ENCODE data around the gene ZNF613.
"Not testable (repeated sequence)": the region's sequence is repeated elsewhere in the genome, so short reads cannot be mapped to it uniquely, and the experiment has no call there.

ZNF613 gene

DNA sequence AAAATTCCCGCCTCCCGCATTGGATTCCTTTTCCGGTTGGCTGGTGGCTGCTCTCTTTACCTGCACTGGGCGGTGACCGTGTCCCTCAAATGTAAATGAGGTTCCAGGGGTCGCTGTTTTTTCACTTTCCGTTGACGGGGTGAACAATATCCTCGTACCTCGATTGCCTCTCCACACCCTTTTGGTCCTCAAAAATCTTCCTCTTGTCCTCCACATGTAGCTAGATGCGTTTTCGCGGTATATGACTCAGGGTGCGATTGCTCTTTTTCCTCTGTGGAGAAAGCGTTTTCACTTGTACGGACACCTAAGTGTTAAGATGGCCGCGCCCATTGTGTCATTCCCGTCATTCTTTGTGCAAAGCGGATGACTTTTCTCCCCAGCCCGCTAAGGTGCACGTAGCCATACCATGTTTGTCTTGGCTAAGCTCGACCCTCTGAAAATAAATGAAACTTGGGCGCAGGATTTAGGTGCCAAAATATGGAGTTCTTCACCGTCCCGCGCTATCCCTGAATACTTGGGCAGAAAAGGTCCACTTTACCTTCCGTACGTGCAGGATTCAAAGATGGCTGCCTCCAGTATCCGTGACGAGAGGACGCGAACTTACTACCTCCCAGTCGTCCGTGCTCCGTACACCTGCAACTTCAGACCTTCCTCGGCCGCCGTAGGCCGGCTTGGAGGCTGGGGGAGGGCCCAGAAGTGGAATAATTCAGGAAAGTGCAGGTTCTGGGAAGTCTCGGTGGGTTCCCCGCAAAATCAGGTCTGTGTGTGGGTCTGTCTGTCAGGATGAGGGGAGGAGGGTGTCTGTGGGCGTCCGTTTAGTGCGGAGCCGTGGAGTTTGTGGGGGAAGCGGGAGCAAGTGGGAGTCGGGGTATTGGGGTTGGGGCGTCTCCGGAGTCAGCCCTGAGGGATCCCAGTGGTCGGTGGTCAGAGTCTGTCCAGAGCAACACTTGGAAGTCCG is at the start of gene ZNF613:
ZNF613 (plus strand) TSS at position 689 of the 958 bp plus-strand sequence. CDS start 8,749 bp downstream, outside the sequence.
- DNase-seq, result peak; percentile 81 to 98 (median 88)
- intact Hi-C loops (cut with DNase I), result loop anchor here (2.0 to 10.0 kb wide), 2 partner anchors 58 to 122 kb away; partner anchors contain the start of genes ZNF350 and ZNF432

DNA sequence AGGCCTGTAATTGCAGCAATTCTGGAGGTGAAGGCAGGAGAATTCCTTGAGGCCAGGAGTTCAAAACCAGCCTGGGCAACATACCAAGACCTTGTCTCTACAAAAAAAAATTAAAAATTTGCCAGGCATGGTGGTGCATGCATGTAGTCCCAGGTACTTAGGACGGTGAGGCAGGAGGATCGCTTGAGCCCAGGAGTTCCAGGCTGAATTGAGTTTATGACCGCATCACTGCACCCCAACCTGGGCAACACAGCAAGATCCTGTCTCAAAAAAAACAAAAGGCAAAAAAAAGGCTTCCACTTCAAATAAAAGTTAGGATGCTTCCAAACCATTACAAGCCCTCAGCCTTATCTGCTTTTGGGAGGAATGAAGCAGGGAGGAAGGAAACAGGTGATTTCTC is 44.8 kb upstream of the ZNF613 start:
- no peak for DNase-seq
- intact Hi-C loops (cut with DNase I), result no loop called here

DNA sequence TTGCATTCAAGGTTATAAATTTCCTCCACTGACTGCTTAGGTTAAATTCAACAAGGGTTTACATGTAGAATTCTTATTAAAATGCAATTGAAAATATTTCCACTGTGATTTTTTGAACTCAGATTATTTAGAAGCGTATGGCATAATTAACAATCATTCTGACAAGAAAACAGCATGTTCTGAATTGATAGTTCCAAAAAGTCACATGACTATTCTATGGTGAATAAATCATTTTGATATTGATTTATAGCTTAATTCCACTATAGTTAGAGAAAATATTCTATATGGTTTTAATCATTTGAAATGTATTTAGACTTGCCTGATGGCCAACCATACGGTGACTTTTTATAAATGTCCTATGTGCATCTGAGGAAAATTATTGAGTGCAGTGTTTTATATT is 42.6 kb upstream of the ZNF613 start:
- intact Hi-C loops (cut with DNase I), result loop anchor here (5.0 kb wide), 1 partner anchor 103 kb away; the partner anchor contains the start of gene ZNF350
- no peak for DNase-seq

DNA sequence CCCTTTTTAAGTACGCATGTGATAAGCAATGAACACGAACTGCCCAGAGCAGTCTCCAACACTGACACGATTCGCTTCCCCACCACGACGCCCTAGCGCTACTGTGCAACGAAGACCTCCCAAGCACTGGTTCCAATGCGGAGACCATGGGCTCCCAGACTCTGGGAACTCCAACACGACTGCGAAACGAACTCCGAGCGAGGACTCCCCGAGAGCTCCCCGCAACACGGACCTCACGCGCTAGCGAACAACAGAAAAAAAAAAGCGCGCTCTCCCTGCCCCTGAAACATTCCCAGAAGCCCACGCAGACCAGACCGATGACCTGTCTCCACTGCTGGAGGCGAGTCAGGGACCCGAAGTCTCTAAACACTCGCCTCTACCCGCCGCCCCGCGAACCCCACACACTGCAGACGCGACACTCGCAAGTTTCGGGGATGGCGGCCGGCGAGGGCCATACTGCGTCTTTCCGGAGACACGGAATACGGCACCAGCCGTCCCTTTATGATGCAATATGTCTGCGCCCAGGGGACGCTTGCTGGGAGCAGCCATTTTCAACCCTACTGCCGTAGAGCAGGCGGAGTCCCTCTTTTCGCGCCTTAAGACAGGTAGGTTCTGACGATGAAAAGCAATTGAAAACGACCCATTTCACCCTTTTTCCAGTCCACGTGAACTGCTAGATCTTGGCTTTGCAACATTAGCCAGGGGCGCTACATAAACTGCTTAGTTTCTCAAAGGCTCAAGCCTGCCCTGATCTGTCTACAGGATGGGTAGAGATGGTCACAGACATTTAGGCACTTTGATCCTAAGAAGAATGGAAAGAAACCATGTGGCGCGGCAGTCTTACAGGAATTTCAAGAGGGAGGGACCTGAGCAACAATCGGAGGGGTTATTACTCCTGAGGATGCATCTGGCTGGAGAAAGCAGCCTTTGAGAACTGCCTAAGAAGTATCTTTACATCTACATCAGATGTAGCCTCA is 39.5 kb upstream of the ZNF613 start, which contains the start of gene ZNF577:
ZNF577 (minus strand) TSS at position 430 of the 977 bp plus-strand sequence. CDS start 7,569 bp downstream, outside the sequence.
- peak; percentile 73 to 98 (median 88) for DNase-seq
- intact Hi-C loops (cut with DNase I), result loop anchor here (5.0 kb wide), 1 partner anchor 99 kb away; the partner anchor contains the start of gene ZNF350

DNA sequence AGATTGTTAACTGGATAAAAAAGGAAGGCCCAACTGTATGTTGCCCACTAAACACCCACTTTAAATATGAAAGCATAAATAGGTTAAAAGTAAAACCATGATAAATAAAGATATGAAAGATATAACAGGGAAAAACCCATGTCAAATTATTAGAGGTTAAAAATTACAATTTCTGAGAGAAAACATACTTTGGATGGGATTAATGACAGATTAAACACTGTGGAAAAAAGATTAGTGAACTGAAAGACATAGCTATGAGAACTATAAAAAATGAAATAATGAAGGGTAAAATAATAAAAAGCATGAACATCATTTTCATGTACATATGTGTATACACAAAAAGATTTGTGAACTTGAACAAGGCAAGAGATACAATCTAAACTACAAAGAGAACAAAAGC is 37.3 kb upstream of the ZNF613 start:
- no peak for DNase-seq
- intact Hi-C loops (cut with DNase I), result loop anchor here (5.0 kb wide), 1 partner anchor 97 kb away; the partner anchor contains the start of gene ZNF350

DNA sequence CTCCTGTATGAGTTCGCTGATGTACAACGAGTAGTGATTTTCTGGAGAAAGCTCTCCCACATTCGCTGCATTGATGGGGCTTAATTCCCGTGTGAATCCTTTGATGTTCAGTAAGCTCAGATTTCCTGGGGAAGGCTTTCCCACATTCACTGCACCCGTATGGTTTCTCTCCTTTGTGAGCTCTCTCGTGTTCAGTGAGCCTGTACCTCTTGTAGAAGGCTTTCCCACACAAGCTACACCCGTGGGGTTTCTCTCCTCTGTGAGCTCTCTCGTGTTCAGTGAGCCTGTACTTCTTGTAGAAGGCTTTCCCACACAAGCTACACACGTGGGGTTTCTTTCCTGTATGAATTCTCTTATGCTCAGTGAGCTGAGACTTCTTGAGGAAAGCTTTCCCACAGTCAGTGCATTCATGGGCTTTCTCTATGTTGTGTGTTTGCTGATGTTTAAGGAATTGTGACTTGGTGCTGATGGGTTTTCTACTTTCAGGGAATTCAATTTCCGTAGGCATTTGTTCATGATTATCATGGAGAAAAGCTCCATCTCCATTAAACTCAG is 36.0 kb upstream of the ZNF613 start:
- DNase-seq, result no peak
- intact Hi-C loops (cut with DNase I), result no loop called here

DNA sequence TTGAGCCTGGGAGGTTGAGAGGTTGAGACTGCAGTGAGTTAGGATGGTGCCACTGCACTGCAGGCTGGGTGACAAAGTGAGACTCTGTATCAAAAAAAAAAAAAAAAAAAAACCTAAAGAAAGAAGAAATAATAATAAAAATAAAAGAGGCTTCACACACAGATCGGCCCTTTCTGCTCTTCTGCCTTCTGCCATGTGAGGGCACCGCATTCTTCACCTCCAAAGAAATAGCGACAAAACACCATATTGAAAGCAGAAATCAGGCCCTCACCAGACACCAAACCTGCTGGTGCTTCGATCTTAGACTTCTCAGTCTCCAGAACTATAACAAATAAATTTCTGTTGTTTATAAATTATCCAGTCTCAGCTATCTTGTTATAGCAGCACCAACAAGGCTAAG is 25.4 kb upstream of the ZNF613 start:
- intact Hi-C loops (cut with DNase I), result loop anchor here (10.0 kb wide), 1 partner anchor 307 kb away; no protein-coding TSS in a partner anchor
- DNase-seq, result no peak

DNA sequence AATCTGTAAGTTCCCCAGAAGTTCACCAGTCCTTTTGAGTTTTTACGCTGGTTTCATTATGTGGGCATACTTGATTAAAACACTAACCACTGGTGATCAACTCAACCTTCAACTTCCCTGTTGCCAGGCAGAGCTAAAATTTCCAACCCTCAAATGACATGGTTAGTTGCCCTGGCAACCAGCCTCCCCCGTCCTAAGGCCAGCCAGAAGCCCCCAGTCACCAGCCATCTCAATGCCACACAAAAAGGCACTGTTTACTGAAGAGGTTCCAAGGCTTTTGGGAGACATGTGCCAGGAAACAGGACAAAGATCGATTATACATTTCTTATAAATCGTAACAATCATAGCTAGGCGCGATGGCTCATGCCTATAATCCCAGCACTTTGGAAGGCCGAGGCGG is 24.1 kb upstream of the ZNF613 start:
- DNase-seq, result peak in 3 of 10 donors; percentile 11 to 80 (median 52)
- intact Hi-C loops (cut with DNase I), result loop anchor here (10.0 kb wide), 1 partner anchor 308 kb away; no protein-coding TSS in a partner anchor

DNA sequence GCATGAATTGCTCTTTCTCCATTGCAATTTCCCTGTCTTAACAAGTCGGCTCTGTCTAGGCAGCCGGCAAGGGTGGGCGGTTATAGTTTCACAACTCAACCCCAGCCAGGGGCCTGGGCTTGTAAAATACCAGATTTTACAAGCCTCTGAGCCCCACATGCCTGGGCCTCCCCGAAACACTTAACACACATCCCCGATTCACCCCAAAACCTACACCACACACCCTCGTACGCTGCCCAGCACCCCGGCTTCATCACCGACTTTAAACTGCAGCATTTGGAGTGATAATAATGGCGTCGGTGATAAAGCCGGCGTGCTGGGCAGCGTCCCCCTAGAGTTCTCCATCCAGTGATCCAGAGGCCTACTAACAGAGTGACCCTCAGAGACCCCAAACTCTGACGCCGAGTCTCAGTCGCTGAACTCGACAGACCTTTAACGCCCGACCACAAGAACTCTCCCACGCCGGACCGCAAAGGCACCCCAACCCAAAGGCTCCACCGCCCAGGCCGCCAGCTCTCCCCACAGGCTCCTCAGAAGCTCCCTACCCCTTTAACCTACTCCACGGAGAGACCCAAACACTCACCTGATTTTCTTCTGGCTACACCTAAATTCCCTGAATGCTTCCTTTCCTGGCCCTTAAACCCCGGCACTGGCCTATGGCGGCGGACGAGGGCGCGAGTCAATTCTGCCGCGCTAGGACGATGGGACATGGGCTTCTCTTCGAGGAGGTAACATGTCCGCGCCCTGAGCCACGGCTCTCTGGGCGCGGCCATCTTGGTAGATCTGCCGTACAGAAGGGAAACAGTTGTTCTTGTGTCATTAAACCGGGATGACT is 22.7 kb upstream of the ZNF613 start, which contains the start of gene ZNF649:
ZNF649 (minus strand) TSS at position 687 of the 835 bp plus-strand sequence. CDS start 4,910 bp downstream, outside the sequence.
- intact Hi-C loops (cut with DNase I), result loop anchor here (1.0 to 10.0 kb wide), 2 partner anchors 21 to 310 kb away; no protein-coding TSS in a partner anchor
- peak; percentile 64 to 97 (median 82) for DNase-seq

DNA sequence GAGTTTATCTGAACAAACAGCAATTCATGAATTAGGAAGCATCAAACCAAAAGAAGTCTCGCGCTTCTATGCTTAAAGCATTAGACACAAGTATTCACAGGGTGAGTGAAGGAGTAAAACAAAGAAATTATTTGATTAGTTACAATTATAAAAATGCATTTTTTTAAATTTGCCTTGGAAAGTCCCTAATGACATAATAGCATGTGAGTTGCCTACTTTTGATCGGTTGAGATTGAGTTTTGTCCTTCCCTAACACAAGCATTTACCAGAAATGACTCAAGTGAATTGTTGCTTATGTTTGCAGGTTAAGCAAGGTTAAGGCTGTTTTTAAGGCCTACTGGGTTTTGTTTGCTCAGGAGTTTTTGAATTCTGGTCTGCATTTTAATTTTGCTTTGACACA is 22.1 kb upstream of the ZNF613 start:
- DNase-seq, result no peak
- intact Hi-C loops (cut with DNase I), result loop anchor here (10.0 kb wide), 1 partner anchor 310 kb away; no protein-coding TSS in a partner anchor

DNA sequence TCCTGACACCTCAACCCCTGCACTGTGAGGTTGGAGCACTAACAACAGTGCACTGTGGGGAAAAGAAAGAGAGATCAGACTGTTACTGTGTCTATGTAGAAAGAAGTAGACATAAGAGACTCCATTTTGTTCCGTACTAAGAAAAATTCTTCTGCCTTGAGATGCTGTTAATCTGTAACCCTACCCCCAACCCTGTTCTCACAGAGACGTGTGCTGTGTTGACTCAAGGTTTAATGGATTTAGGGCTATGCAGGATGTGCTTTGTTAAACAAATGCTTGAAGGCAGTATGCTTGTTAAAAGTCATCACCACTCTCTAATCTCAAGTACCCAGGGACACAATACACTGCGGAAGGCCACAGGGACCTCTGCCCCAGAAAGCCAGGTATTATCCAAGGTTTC is 21.6 kb upstream of the ZNF613 start:
- intact Hi-C loops (cut with DNase I), result loop anchor here (10.0 kb wide), 1 partner anchor 311 kb away; no protein-coding TSS in a partner anchor
- DNase-seq, result not testable (repeated sequence)

DNA sequence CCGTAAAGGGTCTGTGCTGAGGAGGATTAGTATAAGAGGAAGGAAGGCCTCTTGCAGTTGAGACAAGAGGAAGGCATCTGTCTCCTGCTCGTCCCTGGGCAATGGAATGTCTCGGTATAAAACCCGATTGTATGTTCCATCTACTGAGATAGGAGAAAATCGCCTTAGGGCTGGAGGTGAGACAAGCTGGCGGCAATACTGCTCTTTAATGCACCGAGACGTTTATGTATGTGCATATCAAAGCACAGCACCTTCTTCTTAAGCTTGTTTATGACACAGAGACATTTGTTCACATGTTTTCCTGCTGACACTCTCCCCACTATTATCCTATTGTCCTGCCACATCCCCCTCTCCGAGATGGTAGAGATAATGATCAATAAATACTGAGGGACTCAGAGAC is 21.2 kb upstream of the ZNF613 start:
- intact Hi-C loops (cut with DNase I), result loop anchor here (10.0 kb wide), 1 partner anchor 311 kb away; no protein-coding TSS in a partner anchor
- DNase-seq, result not testable (repeated sequence)

DNA sequence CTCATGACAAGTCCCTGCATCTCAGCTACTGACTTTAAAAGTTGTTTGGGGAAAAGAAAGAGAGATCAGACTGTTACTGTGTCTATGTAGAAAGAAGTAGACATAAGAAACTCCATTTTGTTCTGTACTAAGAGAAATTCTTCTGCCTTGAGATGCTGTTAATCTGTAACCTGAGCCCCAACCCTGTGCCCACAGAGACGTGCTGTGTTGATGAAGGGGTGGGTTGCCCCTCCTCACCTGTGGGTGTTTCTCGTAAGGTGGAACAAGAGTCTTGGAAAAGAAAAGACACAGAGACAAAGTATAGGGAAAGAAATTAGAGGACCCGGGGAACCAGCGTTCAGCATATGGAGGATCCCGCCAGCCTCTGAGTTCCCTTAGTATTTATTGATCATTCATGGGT is 19.3 kb upstream of the ZNF613 start:
- intact Hi-C loops (cut with DNase I), result loop anchor here (10.0 kb wide), 1 partner anchor 313 kb away; no protein-coding TSS in a partner anchor
- DNase-seq, result not testable (repeated sequence)

DNA sequence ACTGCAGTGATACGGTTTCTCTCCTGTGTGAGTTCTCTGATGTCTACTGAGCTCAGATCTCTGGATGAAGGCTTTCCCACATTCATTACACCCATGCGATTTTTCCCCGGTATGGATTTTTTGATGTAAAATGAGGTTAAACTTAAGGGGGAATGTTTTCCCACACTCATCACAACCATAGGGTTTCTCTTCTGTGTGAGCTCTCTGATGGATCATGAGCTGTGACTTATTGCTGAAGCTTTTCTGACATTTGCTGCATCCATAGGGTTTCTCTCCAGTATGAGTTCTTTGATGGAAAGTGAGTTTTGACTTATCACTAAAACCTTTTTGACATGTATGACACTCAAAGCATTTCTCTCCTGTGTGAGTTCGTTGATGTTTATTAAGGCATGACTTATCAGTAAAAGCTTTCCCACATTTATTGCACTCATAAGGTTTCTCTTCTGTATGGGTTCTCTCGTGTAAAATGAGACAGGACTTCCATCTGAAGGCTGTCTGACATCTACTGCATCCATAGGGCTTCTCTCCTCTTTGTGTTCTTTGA is 11.9 kb upstream of the ZNF613 start:
- intact Hi-C loops (cut with DNase I), result no loop called here
- no peak for DNase-seq

DNA sequence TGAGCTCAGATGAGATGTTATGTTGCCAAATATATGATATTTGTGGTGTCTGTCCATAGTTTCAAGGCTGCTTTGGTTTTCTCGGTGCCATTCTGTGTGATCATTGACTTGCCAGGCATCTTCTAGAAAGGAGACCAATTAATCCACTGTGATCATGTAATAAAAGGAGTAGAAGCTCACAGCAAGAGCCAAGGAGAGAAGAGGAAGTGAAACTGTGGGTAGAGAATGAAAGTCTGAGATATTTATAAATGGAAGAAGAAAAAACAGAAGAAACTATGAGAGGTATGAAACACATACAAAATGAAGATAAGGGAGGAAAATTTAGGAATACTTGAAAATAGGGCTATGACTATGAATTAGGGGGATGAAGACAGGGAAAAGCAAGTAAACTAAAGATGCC is 11.1 kb upstream of the ZNF613 start:
- DNase-seq, result no peak
- intact Hi-C loops (cut with DNase I), result no loop called here

DNA sequence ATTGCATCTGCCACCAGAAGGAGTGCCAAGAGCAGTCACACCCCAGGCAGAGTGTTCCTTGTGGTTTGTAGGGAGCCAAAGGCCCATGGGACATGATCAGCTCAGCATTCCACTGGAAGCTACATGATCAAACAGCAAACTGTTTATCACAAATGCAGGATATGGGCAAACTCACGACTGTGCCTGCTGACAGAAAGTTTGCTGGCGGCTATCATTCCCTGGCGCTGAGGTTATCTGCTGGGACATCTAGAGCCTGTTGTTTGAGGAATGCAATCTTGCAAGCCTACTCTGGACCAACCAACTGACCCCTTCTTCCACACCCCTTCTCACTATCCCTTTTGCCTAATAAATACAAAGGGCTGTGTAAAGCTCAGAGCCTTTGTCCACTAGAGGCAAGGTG is 7.7 kb upstream of the ZNF613 start:
- DNase-seq, result no peak
- intact Hi-C loops (cut with DNase I), result loop anchor here (10.0 kb wide), 1 partner anchor 65 kb away; the partner anchor contains the start of gene ZNF350

DNA sequence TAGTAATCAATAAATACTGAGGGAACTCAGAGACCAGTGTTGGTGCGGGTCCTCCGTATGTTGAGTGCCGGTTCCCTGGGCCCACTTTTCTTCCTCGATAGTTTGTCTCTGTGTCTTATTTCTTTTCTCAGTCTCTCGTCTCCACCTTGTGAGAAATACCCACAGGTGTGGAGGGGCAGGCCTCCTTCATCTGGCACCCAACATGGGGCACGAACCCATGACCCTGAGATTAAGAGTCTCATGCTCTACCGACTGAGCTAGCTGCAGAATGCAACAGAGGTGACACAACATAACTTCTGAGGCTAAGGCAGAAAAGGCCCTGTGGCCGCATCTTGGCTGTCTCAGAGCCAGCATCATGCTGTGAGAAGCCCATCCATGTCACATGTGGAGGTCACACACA is 5.3 kb upstream of the ZNF613 start:
- no peak for DNase-seq
- intact Hi-C loops (cut with DNase I), result loop anchor here (10.0 kb wide), 1 partner anchor 63 kb away; the partner anchor contains the start of gene ZNF350

DNA sequence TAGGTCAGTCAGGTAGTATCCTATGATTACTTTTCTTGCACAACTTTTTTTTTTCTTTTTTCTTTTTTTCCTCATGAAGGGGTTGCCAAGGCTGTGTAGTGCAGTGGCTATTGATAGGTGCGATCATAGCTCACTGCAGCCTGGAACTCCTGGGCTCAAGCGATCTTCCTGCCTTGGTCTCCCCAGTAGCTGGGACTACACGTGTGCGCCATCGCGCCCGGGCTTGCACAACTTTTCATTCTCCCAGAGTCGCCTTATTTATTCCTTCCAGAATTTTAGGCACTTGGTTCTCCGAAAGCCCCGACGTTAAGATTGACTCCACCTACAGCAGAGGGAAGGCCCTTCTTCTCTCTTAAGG is 867 bp upstream of the ZNF613 start:
- peak in 1 of 10 donors; percentile 82 for DNase-seq
- intact Hi-C loops (cut with DNase I), result loop anchor here (2.0 to 10.0 kb wide), 2 partner anchors 58 to 122 kb away; partner anchors contain the start of genes ZNF350 and ZNF432

Measured in posterior cingulate gyrus (tissue), 11 donors.